Measurements from ENCODE around the gene BBC3. TPM values are rescaled to one million over a fixed set of nuclear protein-coding genes. Genes with fewer than 3 reads are reported as not detected.

The BBC3 gene
- total RNA-seq, 2 experiments from 2014 or later = 13.8 to 14.6 TPM

GRCh38 chr19:47240996-47241918, 10.3 kb upstream of the BBC3 start:
- no peaks in the 10 kb centered on the region for H3K9me3 Mint-ChIP-seq
- no peak overlapping the region for H3K4me3 Mint-ChIP-seq
- peaks cover 1% of the 10 kb centered on the region for H3K27me3 Mint-ChIP-seq
- intact Hi-C loops (cut with micrococcal nuclease) = loop anchor here (1.0 to 5.0 kb wide), 2 partner anchors 62 to 219 kb away; no protein-coding TSS in a partner anchor
- H3K27ac Mint-ChIP-seq = no peak overlapping the region
- peaks cover 26% of the 10 kb centered on the region for H3K4me1 Mint-ChIP-seq (ENCODE audit: low read depth)
- ChIA-PET CTCF (interaction anchor here (1.9 kb wide), 1 partner anchor 31 kb away, joined by 6 read pairs; no protein-coding TSS in a partner anchor), POLR2A (interaction anchor here (1.3 kb wide), 1 partner anchor 15 kb away, joined by 5 read pairs; no protein-coding TSS in a partner anchor)
- no peaks in the 10 kb centered on the region for H3K36me3 Mint-ChIP-seq
- DNase-seq = peak; percentile 90

- H3K36me3 Mint-ChIP-seq = no peaks in the 10 kb centered on the region
- DNase-seq = no peak
- CTCF ChIA-PET = interaction anchor here (1.9 kb wide), 1 partner anchor 30 kb away, joined by 6 read pairs; no protein-coding TSS in a partner anchor
- POLR2A ChIA-PET = interaction anchor here (1.3 to 1.9 kb wide), 2 partner anchors 14 kb away, joined by 5 to 10 read pairs; no protein-coding TSS in a partner anchor
- peaks cover 26% of the 10 kb centered on the region for H3K4me1 Mint-ChIP-seq (ENCODE audit: low read depth)
- intact Hi-C loops (cut with micrococcal nuclease) = loop anchor here (5.0 kb wide), 1 partner anchor 218 kb away; no protein-coding TSS in a partner anchor
- peaks cover 1% of the 10 kb centered on the region for H3K27me3 Mint-ChIP-seq
- H3K9me3 Mint-ChIP-seq = no peaks in the 10 kb centered on the region
- H3K4me3 Mint-ChIP-seq = no peak overlapping the region
- H3K27ac Mint-ChIP-seq = no peak overlapping the region
Observed at GRCh38 chr19:47240556-47240955, 9.6 kb upstream of the BBC3 start.

DNA sequence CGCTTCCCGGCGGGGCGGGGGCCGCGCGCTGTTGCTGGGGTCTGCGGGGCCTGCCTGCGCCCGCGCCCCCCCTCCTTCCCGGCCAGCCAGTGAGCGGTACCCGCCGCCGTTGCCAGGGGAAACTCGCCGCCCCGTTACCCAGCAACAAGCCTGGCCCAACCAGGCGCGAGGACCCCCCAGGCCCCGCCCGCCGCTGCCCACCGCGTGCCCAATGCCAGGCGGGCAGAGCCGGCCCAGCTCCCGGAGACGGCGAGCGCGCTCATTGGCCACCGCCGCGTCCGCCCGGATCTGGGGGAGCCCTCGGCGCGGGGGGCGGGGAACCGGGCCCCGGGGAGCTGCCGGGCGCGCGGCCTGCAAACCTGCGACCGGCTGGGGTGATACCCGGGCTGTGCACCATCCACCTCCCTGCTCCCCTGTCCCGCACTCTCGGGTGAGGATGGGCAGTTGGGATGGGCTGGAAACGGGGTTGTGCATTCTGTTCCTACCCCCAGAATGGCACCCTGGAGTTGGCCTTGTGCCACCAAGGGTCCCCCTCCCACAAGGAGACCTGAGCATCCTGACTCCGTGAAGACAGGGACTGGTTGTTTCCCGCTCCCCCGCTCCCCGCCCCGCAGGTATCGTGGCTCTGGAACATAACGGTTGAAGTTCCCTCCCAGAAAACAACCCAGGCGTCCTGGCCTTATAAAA, 8.8 kb upstream of the BBC3 start:
- Mint-ChIP-seq H3K4me1 (ENCODE audit: low read depth) (peaks cover 24% of the 10 kb centered on the region), H3K27me3 (peaks cover 1% of the 10 kb centered on the region), H3K9me3 (no peaks in the 10 kb centered on the region), H3K36me3 (no peaks in the 10 kb centered on the region), H3K27ac (no peak overlapping the region), H3K4me3 (no peak overlapping the region)
- POLR2A ChIA-PET = interaction anchor here (1.9 kb wide), 1 partner anchor 14 kb away, joined by 10 read pairs; no protein-coding TSS in a partner anchor
- DNase-seq = peak; percentile 66
- intact Hi-C loops (cut with micrococcal nuclease) = loop anchor here (5.0 kb wide), 1 partner anchor 217 kb away; no protein-coding TSS in a partner anchor
- CTCF ChIA-PET = interaction anchor here (0.7 to 1.9 kb wide), 4 partner anchors 14 to 29 kb away, joined by 3 to 6 read pairs (median 4); no protein-coding TSS in a partner anchor

- Mint-ChIP-seq H3K27ac (no peak overlapping the region), H3K36me3 (no peaks in the 10 kb centered on the region), H3K4me3 (no peak overlapping the region), H3K9me3 (no peaks in the 10 kb centered on the region), H3K27me3 (peaks cover 1% of the 10 kb centered on the region), H3K4me1 (ENCODE audit: low read depth) (peaks cover 21% of the 10 kb centered on the region)
- intact Hi-C loops (cut with micrococcal nuclease) = no loop called here
- ChIA-PET CTCF (interaction anchor here (0.7 to 1.6 kb wide), 3 partner anchors 13 to 28 kb away, joined by 3 to 4 read pairs (median 3); no protein-coding TSS in a partner anchor), POLR2A (interaction anchor here (1.9 kb wide), 1 partner anchor 13 kb away, joined by 10 read pairs; no protein-coding TSS in a partner anchor)
- DNase-seq = no peak
Observed at GRCh38 chr19:47239152-47239551, 8.2 kb upstream of the BBC3 start.

DNA sequence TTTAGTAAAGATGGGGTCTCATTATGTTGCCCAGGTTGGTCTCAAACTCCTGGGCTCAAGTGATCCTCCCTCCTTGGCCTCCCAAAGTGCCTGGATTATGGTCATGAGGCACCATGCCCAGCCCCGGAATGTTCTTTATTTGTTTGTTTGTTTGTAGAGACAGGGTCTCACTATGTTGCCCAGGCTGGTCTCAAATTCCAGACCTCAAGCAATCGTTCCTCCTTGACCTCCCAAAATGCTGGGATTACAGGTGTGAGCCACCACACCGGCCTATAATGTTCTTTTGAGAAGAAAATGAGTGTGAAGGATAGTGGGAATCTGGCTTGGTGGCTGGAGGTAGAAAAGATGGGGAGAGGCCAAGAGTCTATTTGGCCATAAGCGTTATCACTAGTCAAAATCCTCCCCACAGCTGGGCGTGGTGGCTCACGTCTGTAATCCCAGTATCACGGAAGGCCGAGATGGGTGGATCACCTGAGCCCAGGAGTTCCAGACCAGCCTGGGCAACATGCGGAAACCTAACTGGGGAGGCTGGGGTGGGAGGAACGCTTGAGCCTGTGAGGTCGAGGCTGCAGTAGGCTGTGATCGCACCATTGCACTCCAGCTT, 5.2 kb upstream of the BBC3 start:
- Mint-ChIP-seq H3K36me3 (no peaks in the 10 kb centered on the region), H3K4me3 (no peak overlapping the region), H3K27ac (no peak overlapping the region), H3K9me3 (no peaks in the 10 kb centered on the region), H3K4me1 (ENCODE audit: low read depth) (peaks cover 30% of the 10 kb centered on the region), H3K27me3 (peaks cover 1% of the 10 kb centered on the region)
- intact Hi-C loops (cut with micrococcal nuclease) = no loop called here
- no peak for DNase-seq
- ChIA-PET CTCF (interaction anchor here (1.0 kb wide), 1 partner anchor 25 kb away, joined by 5 read pairs; no protein-coding TSS in a partner anchor), POLR2A (interaction anchor here (0.8 kb wide), 1 partner anchor 123 kb away, joined by 3 read pairs; the partner anchor contains the start of gene ZC3H4)

DNA sequence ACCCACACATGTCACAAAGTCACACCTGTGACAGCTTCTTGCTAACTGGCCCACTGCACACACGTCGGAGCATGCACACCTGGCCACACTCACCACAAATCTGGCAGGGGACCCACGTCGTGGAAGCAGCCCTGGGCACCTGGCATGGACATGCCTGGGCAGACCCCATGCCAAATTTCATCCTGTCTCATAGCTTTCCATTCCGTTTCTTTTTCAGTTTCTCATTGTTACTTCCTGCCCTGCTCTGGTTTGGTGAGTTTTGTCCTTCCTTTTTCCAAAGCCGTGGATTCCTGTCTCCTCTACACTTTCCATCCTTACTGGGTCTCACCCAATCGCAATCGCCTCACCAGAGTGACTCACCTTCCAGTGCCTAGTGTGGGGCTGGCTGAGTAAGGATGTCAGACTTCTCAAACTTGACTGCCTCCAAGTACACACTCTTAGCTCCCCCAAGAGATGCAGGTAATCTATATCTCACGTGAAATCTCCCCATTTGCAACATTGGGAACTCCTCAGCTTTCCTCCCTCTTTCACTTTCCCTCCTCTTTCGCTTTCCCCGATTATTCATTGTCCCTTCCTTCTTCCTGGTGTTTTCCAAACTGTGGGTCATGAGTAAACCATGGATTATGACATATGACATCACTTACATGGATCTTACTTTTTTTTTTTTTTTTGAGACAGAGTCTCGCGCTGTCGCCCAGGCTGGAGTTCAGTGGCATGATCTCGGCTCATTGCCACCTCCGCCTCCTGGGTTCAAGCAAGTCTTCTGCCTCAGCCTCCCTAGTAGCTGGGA, 1.6 kb upstream of the BBC3 start:
- peak overlapping the region; percentile 71 for H3K4me3 Mint-ChIP-seq
- H3K27me3 Mint-ChIP-seq = no peaks in the 10 kb centered on the region
- no peaks in the 10 kb centered on the region for H3K9me3 Mint-ChIP-seq
- DNase-seq = peak; percentile 61
- intact Hi-C loops (cut with micrococcal nuclease) = no loop called here
- no peaks in the 10 kb centered on the region for H3K36me3 Mint-ChIP-seq
- CTCF ChIA-PET = interaction anchor here (0.8 to 2.2 kb wide), 5 partner anchors 12 to 219 kb away, joined by 3 to 33 read pairs (median 4); partner anchors contain the start of gene CCDC9
- peaks cover 20% of the 10 kb centered on the region for H3K4me1 Mint-ChIP-seq (ENCODE audit: low read depth)
- H3K27ac Mint-ChIP-seq = peak overlapping the region; percentile 74
- POLR2A ChIA-PET = interaction anchor here (1.0 to 1.4 kb wide), 5 partner anchors 10 to 102 kb away, joined by 3 to 5 read pairs (median 4); partner anchors contain the start of gene SAE1

GRCh38 chr19:47231215-47232054, 436 bp upstream of the BBC3 start:
- no peaks in the 10 kb centered on the region for H3K9me3 Mint-ChIP-seq
- CTCF ChIA-PET = interaction anchor here (1.4 to 2.2 kb wide), 3 partner anchors 13 to 218 kb away, joined by 4 to 33 read pairs (median 7); no protein-coding TSS in a partner anchor
- peak overlapping the region; percentile 71 for H3K4me3 Mint-ChIP-seq
- peak overlapping the region; percentile 63 for H3K27ac Mint-ChIP-seq
- intact Hi-C loops (cut with micrococcal nuclease) = loop anchor here (1.0 kb wide), 1 partner anchor 13 kb away; no protein-coding TSS in a partner anchor
- H3K4me1 Mint-ChIP-seq (ENCODE audit: low read depth) = peaks cover 24% of the 10 kb centered on the region
- POLR2A ChIA-PET = interaction anchor here (1.4 kb wide), 1 partner anchor 13 kb away, joined by 5 read pairs; no protein-coding TSS in a partner anchor
- DNase-seq = peak; percentile 93
- H3K27me3 Mint-ChIP-seq = no peaks in the 10 kb centered on the region
- H3K36me3 Mint-ChIP-seq = no peaks in the 10 kb centered on the region

DNA sequence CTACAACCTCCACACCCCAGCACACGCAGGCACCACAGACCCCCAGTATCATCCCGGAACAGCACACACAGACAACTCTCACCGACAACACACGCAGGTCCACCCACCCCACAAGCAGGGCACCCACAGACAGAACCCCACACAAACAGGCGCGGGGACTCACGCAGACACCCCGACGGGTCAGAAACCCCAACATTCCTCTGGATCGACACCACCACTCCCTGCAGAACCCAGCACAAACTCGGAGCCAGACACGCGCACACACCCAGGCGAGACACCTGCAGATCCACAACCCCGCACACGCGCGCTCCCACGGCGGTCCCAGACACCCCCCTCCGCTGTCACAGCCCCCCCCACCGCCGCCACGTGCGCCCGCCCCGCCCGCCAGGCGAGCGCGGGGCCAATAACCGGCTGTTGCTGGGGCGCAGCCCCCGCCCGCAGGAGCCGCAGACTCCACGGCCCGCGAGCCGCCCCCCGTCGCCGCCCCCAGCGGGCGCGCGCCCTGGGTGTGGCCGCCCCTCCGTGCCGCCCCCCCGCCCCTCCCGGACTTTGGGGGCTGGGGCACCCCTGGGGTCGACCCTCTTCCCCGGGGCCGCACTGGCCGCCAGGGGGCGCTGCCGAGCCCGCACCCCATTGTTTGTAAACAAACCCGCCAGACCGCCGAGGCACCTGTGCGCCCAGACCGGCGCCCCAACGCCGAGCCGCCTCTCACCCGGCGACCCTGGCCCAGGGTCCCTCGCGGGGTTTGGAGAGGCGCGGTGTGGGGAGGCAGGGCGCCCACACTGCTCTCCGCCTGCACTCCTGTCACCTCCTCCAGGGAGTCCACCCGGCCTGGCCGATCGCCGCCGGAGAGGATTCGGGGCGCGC, 712 bp downstream of the BBC3 start:
- POLR2A ChIA-PET = interaction anchor here (1.1 kb wide), 1 partner anchor 14 kb away, joined by 5 read pairs; no protein-coding TSS in a partner anchor
- peak; percentile 85 for DNase-seq
- Mint-ChIP-seq H3K4me3 (peak overlapping the region; percentile 48), H3K9me3 (no peaks in the 10 kb centered on the region), H3K27ac (no peak overlapping the region), H3K27me3 (no peaks in the 10 kb centered on the region), H3K4me1 (ENCODE audit: low read depth) (peaks cover 28% of the 10 kb centered on the region), H3K36me3 (peaks cover 3% of the 10 kb centered on the region)
- CTCF ChIA-PET = interaction anchor here (0.8 to 8.0 kb wide), 3 partner anchors 15 to 72 kb away, joined by 3 to 141 read pairs (median 6); no protein-coding TSS in a partner anchor
- intact Hi-C loops (cut with micrococcal nuclease) = no loop called here

GRCh38 chr19:47229676-47230053, 1.3 kb downstream of the BBC3 start:
- peak; percentile 32 for DNase-seq
- Mint-ChIP-seq H3K9me3 (no peaks in the 10 kb centered on the region), H3K27me3 (no peaks in the 10 kb centered on the region), H3K36me3 (peaks cover 3% of the 10 kb centered on the region), H3K4me1 (ENCODE audit: low read depth) (peaks cover 28% of the 10 kb centered on the region), H3K27ac (no peak overlapping the region), H3K4me3 (no peak overlapping the region)
- intact Hi-C loops (cut with micrococcal nuclease) = loop anchor here (1.0 to 2.0 kb wide), 2 partner anchors 19 to 43 kb away; no protein-coding TSS in a partner anchor
- ChIA-PET CTCF (interaction anchor here (0.5 to 8.0 kb wide), 4 partner anchors 16 to 400 kb away, joined by 3 to 141 read pairs (median 4); no protein-coding TSS in a partner anchor), POLR2A (interaction anchor here (1.1 kb wide), 1 partner anchor 14 kb away, joined by 5 read pairs; no protein-coding TSS in a partner anchor)
